ENCODE measurements around the gene PAM.

- TF ChIP-seq CTCF (conservative IDR thresholded peaks at IDR 0.05; ENCODE audit: low read depth, low read length) (no peak), EZH2 (IDR thresholded peaks at IDR 0.05; ENCODE audit: low read length, unreplicated experiment) (no peak)
These were observed 169.9 kb downstream of the PAM start for GRCh38 chr5:102924963-102925362.

All from PC-3 (cell line).